RPMI7951 (cell line): ENCODE data around the gene PPP1R1B. TPM values are rescaled to one million over a fixed set of nuclear protein-coding genes. Genes with fewer than 3 reads are reported as not detected.

Source experiments
- DNase-seq: peaks from one replicate; pipeline ENCODE4 v3.0.0-alpha.2; 2012; ENCODE audit warnings: low read depth
- total RNA-seq: library from RNA; depleted of rRNA; stranded (reverse); fragments of >200 nt; shearing (Covaris generic); gene quantifications from 2 replicates; pipeline ENCODE4 v1.2.3, GENCODE V29; 2014; rRNA removed

The PPP1R1B gene
- total RNA-seq, 1 experiment from 2014 or later, result 0.48 TPM

DNA sequence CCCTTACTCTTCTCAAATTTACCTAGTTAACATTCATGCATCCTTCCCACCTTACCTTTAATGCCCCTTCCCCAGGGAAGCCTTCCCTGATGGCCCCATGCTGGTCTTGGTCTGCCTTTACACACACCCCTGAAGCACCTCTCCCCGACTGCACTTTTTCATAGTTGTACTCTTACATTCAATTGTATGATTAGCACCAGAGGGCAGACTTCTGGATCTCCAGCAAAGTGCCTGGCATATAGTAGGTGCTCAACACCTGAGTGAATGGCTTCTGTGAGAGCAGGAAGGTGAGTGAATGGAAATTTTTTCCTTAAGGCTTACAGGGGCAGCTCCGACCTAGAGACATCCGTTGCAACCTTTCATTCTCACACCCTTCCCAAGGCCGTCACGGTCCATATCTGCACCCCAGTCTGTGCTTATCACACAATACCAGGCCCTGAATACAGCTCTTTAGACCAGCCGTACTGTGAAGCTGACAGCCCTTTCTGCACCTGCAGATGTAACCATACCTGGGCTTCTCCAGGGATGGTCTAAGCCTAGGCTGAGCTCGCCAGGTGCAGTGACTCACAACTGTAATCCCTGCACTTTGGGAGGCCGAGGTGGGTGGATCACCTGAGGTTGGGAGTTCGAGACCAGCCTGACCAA, 56.7 kb downstream of the PPP1R1B start:
- no peak for DNase-seq

DNA sequence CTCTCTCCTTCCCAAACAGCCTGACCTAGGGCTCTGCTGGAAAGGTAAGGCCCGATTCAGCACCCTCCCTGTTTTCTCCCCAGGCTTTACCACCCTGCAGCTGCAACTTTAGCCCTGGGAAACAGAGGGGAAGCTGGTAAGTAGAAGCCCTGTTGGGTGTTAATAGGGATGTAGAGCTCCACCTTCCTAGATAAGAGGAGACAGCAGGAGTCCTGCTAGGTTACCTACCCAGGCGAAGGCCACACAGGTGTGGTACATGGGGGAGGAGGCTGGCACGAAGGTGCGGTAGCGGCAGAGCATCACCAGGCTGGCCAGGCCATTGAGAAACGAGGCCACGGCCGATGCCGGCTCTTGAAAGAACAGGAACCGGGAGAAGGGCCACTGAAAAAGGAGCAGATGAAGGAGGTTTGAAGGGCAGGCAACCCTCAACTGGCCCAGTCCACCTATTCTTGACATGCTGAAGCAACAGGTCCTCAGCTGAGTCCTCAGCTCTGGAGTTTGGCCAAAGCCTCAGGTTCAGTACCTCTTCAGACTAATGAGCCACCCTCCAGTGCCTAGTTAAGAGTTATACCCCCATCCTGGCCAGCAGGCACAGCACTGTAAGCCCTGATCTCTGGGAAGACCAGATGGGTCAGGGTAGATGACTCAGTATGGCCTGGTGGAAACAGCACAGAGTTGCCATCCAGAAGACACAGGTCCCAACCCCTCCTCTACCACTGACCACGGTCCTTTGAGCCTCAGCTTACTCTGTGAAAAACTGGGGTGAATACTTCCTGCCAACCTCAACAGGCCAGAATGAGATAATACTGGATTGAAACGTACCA, 57.8 kb downstream of the PPP1R1B start:
- DNase-seq, result no peak

Other genes with a start within 250 kb of the PPP1R1B start
- gene FBXL20, start 225.3 kb upstream of the PPP1R1B start, total RNA-seq, result 6.1 and 7.1 TPM in 2 replicates
- gene MED1, start 175.7 kb upstream of the PPP1R1B start, total RNA-seq, result 12.7 and 20.9 TPM in 2 replicates
- gene CDK12, start 165.5 kb upstream of the PPP1R1B start, total RNA-seq, result 15.6 and 20.8 TPM in 2 replicates
- gene NEUROD2, start 19.0 kb upstream of the PPP1R1B start, total RNA-seq, result not detected in 2 replicates
- 24.4 and 26.0 TPM in 2 replicates for gene STARD3, start 10.2 kb downstream of the PPP1R1B start, total RNA-seq
- 0.24 and 0.39 TPM in 2 replicates for gene TCAP, start 38.4 kb downstream of the PPP1R1B start, total RNA-seq
- 0.68 TPM in 1 of 2 replicates, not detected in the other for gene PNMT, start 41.5 kb downstream of the PPP1R1B start, total RNA-seq
- 4.0 and 7.9 TPM in 2 replicates for gene PGAP3, start 61.1 kb downstream of the PPP1R1B start, total RNA-seq
- gene ERBB2, start 73.1 kb downstream of the PPP1R1B start, total RNA-seq, result 11.2 and 11.5 TPM in 2 replicates
- gene MIEN1, start 103.6 kb downstream of the PPP1R1B start, total RNA-seq, result 49.1 and 59.7 TPM in 2 replicates
- gene GRB7, start 111.0 kb downstream of the PPP1R1B start, total RNA-seq, result not detected in 2 replicates
- not detected in 2 replicates for gene IKZF3, start 237.4 kb downstream of the PPP1R1B start, total RNA-seq
- gene ZPBP2, start 241.2 kb downstream of the PPP1R1B start, total RNA-seq, result not detected in 2 replicates